OCI-LY3 (cell line): ENCODE measurements around the gene MARCOL.

ENCODE experiments used
- H2AFZ ChIP-seq: fragments of 200-600, 300-600 bp; shearing (Covaris generic); 2 replicates; pipeline ENCODE4 v1.6.0; 2014; ENCODE audit warnings: antibody characterized with exemption, low read depth, low read length
- H3K27ac ChIP-seq: fragments of 200-600, 300-600 bp; sonication (generic); 2 replicates; pipeline ENCODE4 v1.5.1; 2014; ENCODE audit warnings: mild to moderate bottlenecking, low read length, moderate library complexity, mixed read lengths
- H3K27me3 ChIP-seq: fragments of 200-600, 300-600 bp; sonication (generic); 2 replicates; pipeline ENCODE4 v1.6.1; 2014; ENCODE audit warnings: low read depth, low read length, mixed read lengths
- H3K36me3 ChIP-seq: fragments of 200-600, 300-600 bp; sonication (generic); replicated peaks from 2 replicates; pipeline ENCODE3; 2014; ENCODE audit warnings: low read depth, low read length, mixed read lengths
- H3K4me1 ChIP-seq: fragments of 300-600, 200-600 bp; sonication (generic); 2 replicates; pipeline ENCODE4 v1.6.1; 2014; ENCODE audit warnings: low read length, mixed read lengths
- H3K4me2 ChIP-seq: fragments of 200-600, 300-600 bp; sonication (generic); 2 replicates; pipeline ENCODE4 v1.6.1; 2014; ENCODE audit warnings: low read length, mixed read lengths
- H3K4me3 ChIP-seq: fragments of 300-600, 200-600 bp; sonication (generic); 2 replicates; pipeline ENCODE4 v1.5.1; 2014; ENCODE audit warnings: antibody characterized with exemption, mild to moderate bottlenecking, low read length, moderate library complexity
- H3K79me2 ChIP-seq: fragments of 300-600, 200-600 bp; shearing (Covaris generic); 2 replicates; pipeline ENCODE4 v1.6.1; 2014; ENCODE audit warnings: mild to moderate bottlenecking, low read length, mixed read lengths
- H3K9ac ChIP-seq: fragments of 300-600, 200-600 bp; shearing (Covaris generic); 2 replicates; pipeline ENCODE4 v1.6.0; 2014; ENCODE audit warnings: mild to moderate bottlenecking, low read length, moderate library complexity
- H3K9me3 ChIP-seq: fragments of 200-600, 300-600 bp; shearing (Covaris generic); 2 replicates; pipeline ENCODE4 v1.6.1; 2014; ENCODE audit warnings: low read length, mixed read lengths; ENCODE audit not compliant: insufficient read depth
- H4K20me1 ChIP-seq: fragments of 200-600, 300-600 bp; sonication (generic); 2 replicates; pipeline ENCODE4 v1.6.1; 2016; ENCODE audit warnings: low read length, mixed read lengths; ENCODE audit not compliant: insufficient read depth
- CTCF ChIP-seq: fragments of 200-600, 300-600 bp; sonication (generic); IDR thresholded peaks from 2 replicates; pipeline ENCODE4 v1.5.1; 2014; ENCODE audit warnings: antibody characterized with exemption, low read length, low read depth
- EZH2phosphoT487 ChIP-seq: fragments of 200-600 bp; shearing (Covaris generic); IDR thresholded peaks from 2 replicates; pipeline ENCODE4 v1.6.1; 2018; ENCODE audit warnings: antibody characterized with exemption, mixed run types, low read depth

Gene MARCOL

GRCh38 chr5:148238418-148238794, at the start of gene MARCOL:
MARCOL (plus strand) TSS chr5:148238525; CDS start chr5:148238598, 73 bp downstream.
- no peak within 1 kb of the TSS for H3K9ac ChIP-seq
- no peak within 1 kb of the TSS for H3K27ac ChIP-seq
- H3K4me1 ChIP-seq, result no peaks in the 10 kb centered on the region
- H4K20me1 ChIP-seq, result no peaks in the 10 kb centered on the region
- H3K4me2 ChIP-seq, result no peak within 1 kb of the TSS
- H3K27me3 ChIP-seq, result peaks cover 16% of the 10 kb centered on the region; the same call in 1 of the 2 replicates
- TF ChIP-seq CTCF (no peak), EZH2phosphoT487 (no peak)
- H3K36me3 ChIP-seq, result no peaks in the 10 kb centered on the region
- no peaks in the 10 kb centered on the region for H3K79me2 ChIP-seq
- H3K4me3 ChIP-seq, result no peak within 1 kb of the TSS
- no peaks in the 10 kb centered on the region for H3K9me3 ChIP-seq
- H2AFZ ChIP-seq, result no peak within 1 kb of the TSS

- no peak overlapping the region for H3K4me3 ChIP-seq
- H3K9me3 ChIP-seq, result no peaks in the 10 kb centered on the region
- H3K4me1 ChIP-seq, result no peaks in the 10 kb centered on the region
- H3K27me3 ChIP-seq, result no peaks in the 10 kb centered on the region
- H3K27ac ChIP-seq, result no peak overlapping the region
- H4K20me1 ChIP-seq, result no peaks in the 10 kb centered on the region
- no peak overlapping the region for H3K9ac ChIP-seq
- H3K4me2 ChIP-seq, result no peak overlapping the region
- no peak for TF ChIP-seq EZH2phosphoT487
- no peak for TF ChIP-seq CTCF
- no peak overlapping the region for H2AFZ ChIP-seq
- no peaks in the 10 kb centered on the region for H3K79me2 ChIP-seq
- H3K36me3 ChIP-seq, result no peaks in the 10 kb centered on the region
Measured at GRCh38 chr5:148191010-148191409, 47.3 kb upstream of the MARCOL start.

- H3K4me1 ChIP-seq, result no peaks in the 10 kb centered on the region
- no peak for TF ChIP-seq CTCF
- TF ChIP-seq EZH2phosphoT487, result no peak
- no peak overlapping the region for H3K4me3 ChIP-seq
- no peaks in the 10 kb centered on the region for H3K79me2 ChIP-seq
- no peaks in the 10 kb centered on the region for H4K20me1 ChIP-seq
- H3K27ac ChIP-seq, result no peak overlapping the region
- no peak overlapping the region for H2AFZ ChIP-seq
- no peaks in the 10 kb centered on the region for H3K9me3 ChIP-seq
- H3K9ac ChIP-seq, result no peak overlapping the region
- no peak overlapping the region for H3K4me2 ChIP-seq
- no peaks in the 10 kb centered on the region for H3K27me3 ChIP-seq
- H3K36me3 ChIP-seq, result no peaks in the 10 kb centered on the region
Measured at GRCh38 chr5:148193202-148193601, 45.1 kb upstream of the MARCOL start.

GRCh38 chr5:148201151-148201550, 37.2 kb upstream of the MARCOL start:
- H4K20me1 ChIP-seq, result no peaks in the 10 kb centered on the region
- peak overlapping the region; percentile 73; the same call in 1 of the 2 replicates for H2AFZ ChIP-seq
- H3K27me3 ChIP-seq, result no peaks in the 10 kb centered on the region
- H3K9ac ChIP-seq, result no peak overlapping the region
- H3K79me2 ChIP-seq, result no peaks in the 10 kb centered on the region
- peak overlapping the region; percentile 50 for H3K4me2 ChIP-seq
- H3K27ac ChIP-seq, result no peak overlapping the region
- H3K9me3 ChIP-seq, result no peaks in the 10 kb centered on the region
- H3K36me3 ChIP-seq, result no peaks in the 10 kb centered on the region
- TF ChIP-seq EZH2phosphoT487 (no peak), CTCF (no peak)
- peak overlapping the region; percentile 27; the same call in 1 of the 2 replicates for H3K4me3 ChIP-seq
- H3K4me1 ChIP-seq, result 0 out of 2 replicates have a peak, but pooled peaks cover 3% of the 10 kb centered on the region
